H9 (cell line): ENCODE measurements around the gene OSBPL1A. TPM values are rescaled to one million over a fixed set of nuclear protein-coding genes. Genes with fewer than 3 reads are reported as not detected.
A peak's percentile ranks its signal among the peaks of the same experiment; 100 is the strongest.

ENCODE experiments used
- DNase-seq: peaks from one replicate; pipeline ENCODE4 v3.0.0-alpha.2; 2017
- H2AFZ ChIP-seq: one replicate; pipeline ENCODE4 v1.6.1; 2013; ENCODE audit warnings: mild to moderate bottlenecking, low read length, control low read depth, moderate library complexity
- H2AK5ac ChIP-seq: 2 replicates; pipeline ENCODE4 v1.6.1; 2013; ENCODE audit warnings: low read length, control low read depth, mixed read lengths; ENCODE audit not compliant: insufficient read length
- H2BK120ac ChIP-seq: one replicate; pipeline ENCODE4 v1.6.1; 2013; ENCODE audit warnings: low read depth, mild to moderate bottlenecking, low read length, control low read depth, inconsistent platforms; ENCODE audit not compliant: poor library complexity, severe bottlenecking
- H2BK12ac ChIP-seq: 2 replicates; pipeline ENCODE4 v1.6.1; 2013; ENCODE audit warnings: low read length, control low read depth, mixed read lengths, low read depth; ENCODE audit not compliant: insufficient read length
- H2BK15ac ChIP-seq: 2 replicates; pipeline ENCODE4 v1.6.1; 2013; ENCODE audit warnings: low read depth, low read length, control low read depth
- H2BK20ac ChIP-seq: one replicate; pipeline ENCODE4 v1.6.1; 2013; ENCODE audit warnings: low read depth, mild to moderate bottlenecking, low read length, control low read depth, inconsistent platforms; ENCODE audit not compliant: poor library complexity, severe bottlenecking
- H2BK5ac ChIP-seq: 2 replicates; pipeline ENCODE4 v1.6.1; 2013; ENCODE audit warnings: low read length, control low read depth, mixed read lengths; ENCODE audit not compliant: insufficient read length
- H3K14ac ChIP-seq: 2 replicates; pipeline ENCODE4 v1.6.1; 2013; ENCODE audit warnings: low read length, control low read depth; ENCODE audit not compliant: insufficient read depth
- H3K18ac ChIP-seq: 2 replicates; pipeline ENCODE4 v1.6.1; 2013; ENCODE audit warnings: low read depth, mild to moderate bottlenecking, mixed read lengths, low read length, control low read depth; ENCODE audit not compliant: insufficient read length
- H3K23ac ChIP-seq: 2 replicates; pipeline ENCODE4 v1.6.1; 2013; ENCODE audit warnings: low read length, control low read depth, mixed read lengths, low read depth; ENCODE audit not compliant: insufficient read length
- H3K23me2 ChIP-seq: 2 replicates; pipeline ENCODE4 v1.6.1; 2013; ENCODE audit warnings: low read depth, mild to moderate bottlenecking, mixed read lengths, low read length, control low read depth; ENCODE audit not compliant: insufficient read length, poor library complexity, severe bottlenecking
- H3K27ac ChIP-seq: 2 replicates; pipeline ENCODE4 v1.5.1; 2013; ENCODE audit warnings: low read length, control low read depth, mixed read lengths, low read depth; ENCODE audit not compliant: insufficient read length
- H3K27me3 ChIP-seq: 2 replicates; pipeline ENCODE4 v1.6.1; 2013; ENCODE audit warnings: low read length, control low read depth, inconsistent platforms; ENCODE audit not compliant: insufficient read depth
- H3K4ac ChIP-seq: 2 replicates; pipeline ENCODE4 v1.6.1; 2013; ENCODE audit warnings: low read depth, mild to moderate bottlenecking, control low read depth, inconsistent platforms, low read length, moderate library complexity
- H3K4me1 ChIP-seq: 2 replicates; pipeline ENCODE4 v1.6.1; 2013; ENCODE audit warnings: low read length, control low read depth, inconsistent platforms; ENCODE audit not compliant: insufficient read depth
- H3K4me2 ChIP-seq: 2 replicates; pipeline ENCODE4 v1.6.1; 2013; ENCODE audit warnings: low read length, control low read depth, mixed read lengths; ENCODE audit not compliant: insufficient read length, insufficient read depth
- H3K56ac ChIP-seq: 2 replicates; pipeline ENCODE4 v1.6.1; 2013; ENCODE audit warnings: low read depth, mild to moderate bottlenecking, mixed read lengths, low read length, control low read depth; ENCODE audit not compliant: insufficient read length
- H3K79me1 ChIP-seq: 2 replicates; pipeline ENCODE4 v1.6.1; 2013; ENCODE audit warnings: low read depth, mild to moderate bottlenecking, moderate library complexity, low read length, control low read depth, inconsistent platforms; ENCODE audit not compliant: insufficient read depth, poor library complexity, severe bottlenecking
- H3K79me2 ChIP-seq: 2 replicates; pipeline ENCODE4 v1.6.1; 2013; ENCODE audit warnings: low read length, control low read depth, inconsistent platforms; ENCODE audit not compliant: insufficient read depth
- H3K9ac ChIP-seq: 2 replicates; pipeline ENCODE4 v1.6.1; 2013; ENCODE audit warnings: low read length, control low read depth, mixed read lengths; ENCODE audit not compliant: insufficient read length; ENCODE audit errors: extremely low read depth
- H3K9me3 ChIP-seq: one replicate; pipeline ENCODE4 v1.6.1; 2013; ENCODE audit warnings: low read depth, low read length, inconsistent platforms; ENCODE audit not compliant: control insufficient read depth
- H3T11ph ChIP-seq: one replicate; pipeline ENCODE4 v1.6.1; 2013; ENCODE audit warnings: mild to moderate bottlenecking, low read length, control low read depth, inconsistent platforms
- H4K20me1 ChIP-seq: one replicate; pipeline ENCODE4 v1.6.1; 2013; ENCODE audit not compliant: control insufficient read depth, insufficient read length, insufficient read depth
- H4K5ac ChIP-seq: 2 replicates; pipeline ENCODE4 v1.6.1; 2013; ENCODE audit warnings: low read depth, mild to moderate bottlenecking, mixed read lengths, low read length, control low read depth; ENCODE audit not compliant: insufficient read length
- H4K8ac ChIP-seq: replicated peaks from 2 replicates; pipeline ENCODE4 v1.6.1; 2013; ENCODE audit warnings: low read length, control low read depth, mixed read lengths, low read depth; ENCODE audit not compliant: insufficient read length
- H4K91ac ChIP-seq: 2 replicates; pipeline ENCODE4 v1.6.1; 2013; ENCODE audit warnings: low read depth, mild to moderate bottlenecking, moderate library complexity, mixed read lengths, low read length, control low read depth; ENCODE audit not compliant: insufficient read length
- H3K27ac Mint-ChIP-seq, 3 experiments: 2 replicates in 2 of 3; 3 replicates in 1 of 3; pipeline ENCODE4 v1.8.0; 2020 to 2021; ENCODE audit warnings: mixed read lengths in 3 of 3, mild to moderate bottlenecking in 1 of 3, moderate library complexity in 1 of 3
- H3K27me3 Mint-ChIP-seq: 2 replicates; pipeline ENCODE4 v1.8.0; 2021; ENCODE audit warnings: low read depth, mild to moderate bottlenecking, moderate library complexity, mixed read lengths
- H3K36me3 Mint-ChIP-seq, 3 experiments: 2 replicates in 2 of 3; 3 replicates in 1 of 3; pipeline ENCODE4 v1.8.0; 2020 to 2021; ENCODE audit warnings: low read depth in 3 of 3, mixed read lengths in 3 of 3; ENCODE audit not compliant: insufficient read depth in 1 of 3
- H3K4me1 Mint-ChIP-seq, 2 experiments: 2 replicates each; pipeline ENCODE4 v1.8.0; 2020; ENCODE audit warnings: mixed read lengths in 2 of 2
- H3K4me3 Mint-ChIP-seq, 2 experiments: 2 replicates in 1 of 2; 3 replicates in 1 of 2; pipeline ENCODE4 v1.8.0; 2020 to 2021; ENCODE audit warnings: mild to moderate bottlenecking in 2 of 2, mixed read lengths in 2 of 2, moderate library complexity in 1 of 2
- H3K9me3 Mint-ChIP-seq, 2 experiments: 2 replicates in 1 of 2; 3 replicates in 1 of 2; pipeline ENCODE4 v1.8.0; 2020; ENCODE audit warnings: mild to moderate bottlenecking in 2 of 2, mixed read lengths in 2 of 2, moderate library complexity in 1 of 2
- CTCF ChIP-seq: fragments of 200-600 bp; sonication (generic); conservative IDR thresholded peaks from 3 replicates; pipeline ENCODE4 v1.8.0; 2021; ENCODE audit warnings: antibody characterized with exemption, mild to moderate bottlenecking
- WGBS: extraction: QIAGEN DNeasy Blood & Tissue Kit; methylation state at CpG from one replicate; pipeline ENCODE4 v1.1.7; 2013; ENCODE audit warnings: missing lambda C conversion rate, low lambda C conversion rate, mixed read lengths; ENCODE audit not compliant: insufficient read length; ENCODE audit errors: extremely low coverage; 5-methylcytosine and 5-hydroxymethylcytosine counted together
- total RNA-seq: library from RNA; stranded (reverse); gene quantifications from 2 replicates; pipeline ENCODE4 v1.2.1, GENCODE V29; 2021

Gene OSBPL1A
- total RNA-seq, 1 experiment from 2014 or later: 33.9 TPM

GRCh38 chr18:24234330-24234729 lies 163.3 kb downstream of the OSBPL1A start:
- Histone ChIP-seq H3K79me1 (no peaks in the 10 kb centered on the region), H3K23ac (no peak overlapping the region), H3K9ac (no peak overlapping the region), H3K4me1 (peaks cover 10% of the 10 kb centered on the region; the same call in 1 of the 2 replicates), H4K20me1 (no peaks in the 10 kb centered on the region), H3K9me3 (no peaks in the 10 kb centered on the region), H2BK5ac (no peak overlapping the region), H4K91ac (no peak overlapping the region), H3T11ph (no peak overlapping the region), H3K27ac (no peak overlapping the region), H2BK120ac (no peak overlapping the region), H3K18ac (no peak overlapping the region), H2BK20ac (no peak overlapping the region), H3K4ac (no peak overlapping the region), H2BK15ac (no peak overlapping the region), H3K56ac (no peak overlapping the region), H3K23me2 (no peaks in the 10 kb centered on the region), H3K79me2 (no peaks in the 10 kb centered on the region), H2AFZ (no peak overlapping the region), H4K8ac (no peak overlapping the region), H3K27me3 (no peaks in the 10 kb centered on the region), H3K4me2 (no peak overlapping the region), H3K14ac (no peak overlapping the region), H2BK12ac (no peak overlapping the region), H2AK5ac (no peak overlapping the region), H4K5ac (no peak overlapping the region)
- no CpG with 5 or more reads among the region's 5 CpGs for WGBS
- Mint-ChIP-seq H3K36me3 (peaks cover 29 to 46% (median 29%) of the 10 kb centered on the region in 3 experiments), H3K4me3 (peak overlapping the region in 1 of 2 experiments; percentile 37; a peak in 1 of 5 replicates), H3K9me3 (no peaks in the 10 kb centered on the region; a peak in 1 of 5 replicates), H3K27me3 (peaks cover 1% of the 10 kb centered on the region; the same call in 1 of the 2 replicates), H3K27ac (peak overlapping the region in 2 of 3 experiments; percentile 76 to 91; a peak in 4 of 7 replicates), H3K4me1 (peaks cover 30 to 32% of the 10 kb centered on the region in 2 experiments)
- DNase-seq: no peak
- no peak for TF ChIP-seq CTCF
